ENCODE results near the gene APOA1. TPM values are rescaled to one million over a fixed set of nuclear protein-coding genes. Genes with fewer than 3 reads are reported as not detected.

The APOA1 gene
- total and polyA plus RNA-seq, 2 donors (not counting 3 experiments of a cell fraction or from before 2014, with no cell fraction given), result not detected

DNA sequence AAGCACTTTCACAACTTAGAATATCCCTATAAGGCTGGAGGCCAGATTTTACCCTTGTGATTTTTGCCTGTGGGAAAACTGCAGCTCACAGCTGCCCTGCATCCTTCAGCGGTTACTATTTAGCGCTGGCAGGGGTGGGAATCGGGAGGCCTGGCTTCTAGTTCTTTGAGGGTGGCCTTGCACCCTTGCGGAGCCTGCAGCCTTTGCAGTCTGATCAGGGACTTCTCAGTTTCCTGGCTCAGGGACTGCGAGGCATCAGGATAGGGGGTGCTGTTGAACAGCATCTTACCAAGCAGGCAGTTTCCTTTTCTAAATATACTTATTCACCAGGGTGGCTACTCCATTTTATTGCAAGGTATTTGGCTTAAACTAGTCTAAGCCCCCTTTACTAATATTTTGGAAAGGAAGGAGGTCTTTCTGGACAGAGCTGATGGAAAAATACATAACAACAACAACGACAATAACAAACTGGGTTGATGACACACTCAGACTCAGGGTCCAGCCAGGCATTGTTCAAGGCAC is 2.9 kb upstream of the APOA1 start:
- TF ChIP-seq JUN (IDR thresholded peaks at IDR 0.05; ENCODE audit: borderline replicate concordance, insufficient read depth, insufficient read length, low read depth) (no peak), FOS (IDR thresholded peaks at IDR 0.05; ENCODE audit: borderline replicate concordance, insufficient read depth, low read length) (no peak), POLR2AphosphoS5 (IDR thresholded peaks at IDR 0.05; ENCODE audit: insufficient read depth, low read depth, low read length) (no peak), EZH2 (IDR thresholded peaks at IDR 0.05; ENCODE audit: borderline replicate concordance, low read depth, low read length, severe bottlenecking) (no peak), MYC (IDR thresholded peaks at IDR 0.05; ENCODE audit: low read depth, low read length) (no peak), GATA2 (IDR thresholded peaks at IDR 0.05; ENCODE audit: insufficient read depth, insufficient read length, low read depth, low read length) (no peak)
- TF ChIP-seq, protein P1, sequence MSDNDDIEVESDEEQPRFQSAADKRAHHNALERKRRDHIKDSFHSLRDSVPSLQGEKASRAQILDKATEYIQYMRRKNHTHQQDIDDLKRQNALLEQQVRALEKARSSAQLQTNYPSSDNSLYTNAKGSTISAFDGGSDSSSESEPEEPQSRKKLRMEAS (IDR thresholded peaks at IDR 0.05; ENCODE audit: insufficient read depth, insufficient read length), result no peak
- TF ChIP-seq, protein P2, sequence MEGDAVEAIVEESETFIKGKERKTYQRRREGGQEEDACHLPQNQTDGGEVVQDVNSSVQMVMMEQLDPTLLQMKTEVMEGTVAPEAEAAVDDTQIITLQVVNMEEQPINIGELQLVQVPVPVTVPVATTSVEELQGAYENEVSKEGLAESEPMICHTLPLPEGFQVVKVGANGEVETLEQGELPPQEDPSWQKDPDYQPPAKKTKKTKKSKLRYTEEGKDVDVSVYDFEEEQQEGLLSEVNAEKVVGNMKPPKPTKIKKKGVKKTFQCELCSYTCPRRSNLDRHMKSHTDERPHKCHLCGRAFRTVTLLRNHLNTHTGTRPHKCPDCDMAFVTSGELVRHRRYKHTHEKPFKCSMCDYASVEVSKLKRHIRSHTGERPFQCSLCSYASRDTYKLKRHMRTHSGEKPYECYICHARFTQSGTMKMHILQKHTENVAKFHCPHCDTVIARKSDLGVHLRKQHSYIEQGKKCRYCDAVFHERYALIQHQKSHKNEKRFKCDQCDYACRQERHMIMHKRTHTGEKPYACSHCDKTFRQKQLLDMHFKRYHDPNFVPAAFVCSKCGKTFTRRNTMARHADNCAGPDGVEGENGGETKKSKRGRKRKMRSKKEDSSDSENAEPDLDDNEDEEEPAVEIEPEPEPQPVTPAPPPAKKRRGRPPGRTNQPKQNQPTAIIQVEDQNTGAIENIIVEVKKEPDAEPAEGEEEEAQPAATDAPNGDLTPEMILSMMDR (IDR thresholded peaks at IDR 0.05; ENCODE audit: extremely low read depth in 1 of 2, insufficient read depth in 1 of 2, low read depth in 1 of 2, low read length in 2 of 2), result peak in 1 of 2 donors; percentile 10
- no peak overlapping the region for H3K9ac ChIP-seq (replicated peaks; ENCODE audit: extremely low read depth, insufficient read depth, low read length)
- H3K4me3 ChIP-seq (replicated peaks in 1 of 3; ENCODE audit: insufficient read depth in 1 of 3, low read depth in 1 of 3, low read length in 3 of 3), result no peak overlapping the region
- H3K4me1 ChIP-seq (ENCODE audit: control insufficient read depth, extremely low read depth, insufficient read depth, low read length), result peaks cover 4% of the 10 kb centered on the region
- no peaks in the 10 kb centered on the region for H4K20me1 ChIP-seq (replicated peaks; ENCODE audit: control insufficient read depth, extremely low read depth, insufficient read depth, low read length)
- no peaks in the 10 kb centered on the region for H3K9me1 ChIP-seq (replicated peaks; ENCODE audit: control insufficient read depth, extremely low read depth, insufficient read depth, low read length)
- H3K9me3 ChIP-seq (replicated peaks; ENCODE audit: control insufficient read depth, insufficient read depth, low read length), result no peaks in the 10 kb centered on the region
- CTCF ChIA-PET, result interaction anchor here (1.6 kb wide), 1 partner anchor 50 kb away, joined by 11 read pairs; the partner anchor contains the start of gene APOA5
- no TSS peak for BruUV-seq (replicated peaks)
- H3K27me3 ChIP-seq (ENCODE audit: control insufficient read depth in 2 of 2, insufficient read depth in 2 of 2, low read length in 2 of 2), result no peaks in the 10 kb centered on the region
- intact Hi-C loops (cut with micrococcal nuclease), result no loop called here
- H2AFZ ChIP-seq (ENCODE audit: low read depth, low read length), result no peak overlapping the region
- H3K36me3 ChIP-seq (ENCODE audit: control insufficient read depth in 2 of 2, extremely low read depth in 1 of 2, insufficient read depth in 2 of 2, low read length in 2 of 2), result peaks cover 0 to 4% of the 10 kb centered on the region in 2 experiments
- H3K79me2 ChIP-seq (ENCODE audit: control insufficient read depth, insufficient read depth, low read length), result no peaks in the 10 kb centered on the region
- H3K4me2 ChIP-seq (ENCODE audit: insufficient read depth, low read length), result no peak overlapping the region
- DNase-seq (ENCODE audit: low read depth, low spot score), result no peak
- H3K27ac ChIP-seq (ENCODE audit: insufficient read depth, low read depth, low read length), result no peak overlapping the region
- dilution Hi-C loops (cut with MboI; ENCODE audit: extremely low pct_ligation_motif_present, low sequenced_read_pairs), result no loop called here
- no peak for FAIRE-seq
- POLR2A ChIA-PET, result no interaction called here

Data from endothelial cell of umbilical vein (primary cell).